Kasumi-1 (cell line): ENCODE data around the gene KIF24.
"Not testable (repeated sequence)": the region's sequence is repeated elsewhere in the genome, so short reads cannot be mapped to it uniquely, and the experiment has no call there.

Source experiments
- DNase-seq, 2 experiments: peaks; one replicate each; lab custom pipeline; 2025; lab: John Stamatoyannopoulos, UW

KIF24 gene

DNA sequence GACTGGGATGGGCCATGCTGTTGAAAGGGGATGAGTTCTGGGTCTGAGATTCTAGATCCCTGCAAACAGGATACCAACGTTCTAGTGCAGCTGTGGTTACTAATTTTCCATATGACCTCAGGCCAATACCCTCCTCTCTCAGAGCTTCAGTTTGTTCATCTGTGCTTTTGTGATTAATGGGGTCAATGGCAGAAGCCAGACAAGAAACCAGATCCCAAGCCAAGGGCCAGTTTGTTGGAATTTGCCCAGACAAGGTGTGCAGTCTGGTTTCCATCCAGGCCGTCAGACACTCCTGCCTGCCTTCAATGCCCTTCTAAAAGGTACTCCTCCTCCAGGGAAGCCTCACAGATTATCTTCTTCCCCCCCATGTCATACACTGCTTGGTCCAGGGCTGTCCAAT, 36.2 kb upstream of the KIF24 start:
- no peak for DNase-seq

DNA sequence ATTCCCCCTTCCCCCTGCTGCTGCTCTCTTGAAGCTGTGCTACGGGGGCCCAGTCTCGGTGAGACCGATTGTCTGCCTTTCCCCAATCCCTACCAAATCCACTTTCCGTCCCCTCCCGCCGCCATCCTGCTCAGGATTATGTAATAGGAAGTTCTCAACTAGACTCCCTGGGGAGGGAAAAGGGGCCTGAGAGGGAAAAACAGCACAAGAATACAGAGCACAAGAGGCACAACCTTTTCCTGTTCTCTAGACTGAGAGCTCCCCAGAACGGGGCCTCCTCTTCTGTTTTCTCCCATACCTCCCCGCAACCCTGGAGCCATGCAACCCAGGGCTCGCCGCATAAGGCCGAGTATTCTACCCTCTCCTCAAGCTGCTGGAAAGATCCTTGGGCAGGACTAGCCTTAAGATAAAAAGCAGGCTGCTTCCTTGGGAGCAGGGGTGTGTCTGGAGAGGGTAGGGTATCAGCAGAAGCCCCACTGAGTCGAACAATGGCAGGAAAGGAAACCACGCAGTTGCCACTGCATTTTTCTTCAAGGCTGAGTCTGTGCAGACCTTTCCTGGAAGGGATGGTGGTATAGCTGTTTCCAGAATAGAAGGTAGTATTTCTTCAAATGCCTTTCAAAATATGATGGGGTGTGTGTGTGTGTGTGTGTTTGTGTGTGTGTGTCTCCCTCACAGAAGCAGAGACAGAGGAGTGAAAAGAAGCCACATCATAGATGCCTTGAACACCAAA, 34.7 kb upstream of the KIF24 start:
- DNase-seq, result peak; percentile 43 to 44

DNA sequence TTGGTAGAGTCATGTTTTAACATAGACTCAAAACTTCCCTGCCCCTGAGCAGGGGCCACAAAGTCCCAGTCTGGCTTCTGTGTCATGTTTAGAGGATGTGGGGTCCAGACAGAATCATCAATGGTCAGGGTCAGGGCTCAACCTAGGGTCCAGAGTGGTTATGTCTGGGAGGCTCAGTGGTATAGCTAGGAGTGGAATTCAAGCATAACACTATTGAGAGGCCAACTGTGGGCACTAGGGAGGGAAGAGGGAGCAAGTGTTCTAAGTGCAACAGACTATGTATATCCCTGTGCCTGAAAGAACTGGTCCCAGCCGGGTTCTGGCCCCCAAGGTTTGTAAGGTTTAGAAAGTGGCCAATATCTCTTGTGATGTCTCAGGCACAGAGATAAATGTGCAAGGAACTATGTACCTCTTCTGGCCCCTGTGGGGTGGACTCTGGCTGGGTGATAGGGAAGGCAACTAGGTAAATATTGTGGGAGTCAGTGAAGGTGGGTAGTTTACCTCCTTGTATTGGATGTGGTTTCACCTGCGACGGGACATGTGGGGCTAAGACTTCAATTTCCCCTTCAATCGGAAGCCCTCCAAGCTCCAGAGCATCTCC, 33.6 kb upstream of the KIF24 start:
- no peak for DNase-seq

- DNase-seq, result not testable (repeated sequence)
Measured at GRCh38 chr9:34352957-34353356, 23.9 kb upstream of the KIF24 start.

DNA sequence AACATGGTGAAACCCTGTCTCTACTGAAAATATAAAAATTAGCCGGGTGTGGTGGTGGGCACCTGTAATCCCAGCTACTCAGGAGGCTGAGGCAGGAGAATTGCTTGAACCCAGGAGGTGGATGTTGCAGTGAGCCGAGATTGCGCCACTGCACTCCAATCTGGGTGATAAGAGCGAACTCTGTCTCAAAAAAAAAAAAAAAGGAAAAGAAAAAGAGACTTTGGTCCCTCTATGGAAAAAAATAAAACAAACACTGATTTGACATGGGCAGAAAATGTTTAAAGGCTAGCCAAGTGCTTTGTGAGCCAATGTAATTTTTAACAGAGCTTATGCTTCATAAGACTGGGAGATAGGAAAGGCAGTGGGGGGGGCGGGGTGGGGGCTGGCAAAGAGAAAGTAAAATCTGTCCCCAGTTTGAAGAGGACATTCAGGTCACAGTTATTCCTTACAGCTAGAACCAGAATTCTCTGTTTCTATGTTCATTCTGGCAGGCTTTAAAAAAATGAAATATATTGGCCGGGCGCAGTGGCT, 23.1 kb upstream of the KIF24 start:
- not testable (repeated sequence) for DNase-seq

- DNase-seq, result no peak
Measured at GRCh38 chr9:34349324-34349723, 20.3 kb upstream of the KIF24 start.

GRCh38 chr9:34347800-34348158, 18.7 kb upstream of the KIF24 start:
- DNase-seq, result no peak

- no peak for DNase-seq
Measured at GRCh38 chr9:34346873-34347799, 18.1 kb upstream of the KIF24 start.

- DNase-seq, result no peak
Measured at GRCh38 chr9:34343605-34344004, 14.5 kb upstream of the KIF24 start.

GRCh38 chr9:34343090-34343489, 14.0 kb upstream of the KIF24 start:
- DNase-seq, result no peak

DNA sequence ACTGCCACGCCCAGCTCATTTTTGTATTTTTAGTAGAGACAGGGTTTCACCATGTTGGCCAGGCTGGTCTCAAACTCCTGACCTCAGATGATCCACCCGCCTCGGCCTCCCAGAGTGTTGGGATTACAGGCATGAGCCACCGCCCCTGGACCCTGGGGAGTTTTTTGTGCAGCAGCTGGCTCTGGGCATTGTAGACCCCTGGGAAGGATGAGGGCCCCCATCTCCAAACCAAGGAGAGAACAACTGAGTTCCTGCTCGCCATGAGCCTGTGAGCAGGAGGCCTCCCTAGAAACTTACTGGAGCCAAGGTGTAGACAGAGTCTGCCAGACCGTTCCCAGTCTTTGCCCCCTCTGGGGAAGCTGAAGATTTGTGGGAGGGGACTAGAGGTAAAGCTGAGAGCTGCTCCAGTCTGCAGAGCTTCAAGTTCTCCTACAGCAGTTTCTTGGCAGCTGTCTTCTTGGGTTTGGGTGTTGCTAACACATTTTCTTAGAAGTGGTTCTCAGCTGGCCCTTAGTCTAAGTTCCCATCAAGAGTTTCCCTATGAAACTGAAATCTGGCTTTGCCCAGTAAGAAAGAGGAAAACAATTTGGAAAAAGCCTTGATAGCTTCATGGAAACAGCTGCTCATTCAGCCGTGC, 12.7 kb upstream of the KIF24 start:
- DNase-seq, result no peak

DNA sequence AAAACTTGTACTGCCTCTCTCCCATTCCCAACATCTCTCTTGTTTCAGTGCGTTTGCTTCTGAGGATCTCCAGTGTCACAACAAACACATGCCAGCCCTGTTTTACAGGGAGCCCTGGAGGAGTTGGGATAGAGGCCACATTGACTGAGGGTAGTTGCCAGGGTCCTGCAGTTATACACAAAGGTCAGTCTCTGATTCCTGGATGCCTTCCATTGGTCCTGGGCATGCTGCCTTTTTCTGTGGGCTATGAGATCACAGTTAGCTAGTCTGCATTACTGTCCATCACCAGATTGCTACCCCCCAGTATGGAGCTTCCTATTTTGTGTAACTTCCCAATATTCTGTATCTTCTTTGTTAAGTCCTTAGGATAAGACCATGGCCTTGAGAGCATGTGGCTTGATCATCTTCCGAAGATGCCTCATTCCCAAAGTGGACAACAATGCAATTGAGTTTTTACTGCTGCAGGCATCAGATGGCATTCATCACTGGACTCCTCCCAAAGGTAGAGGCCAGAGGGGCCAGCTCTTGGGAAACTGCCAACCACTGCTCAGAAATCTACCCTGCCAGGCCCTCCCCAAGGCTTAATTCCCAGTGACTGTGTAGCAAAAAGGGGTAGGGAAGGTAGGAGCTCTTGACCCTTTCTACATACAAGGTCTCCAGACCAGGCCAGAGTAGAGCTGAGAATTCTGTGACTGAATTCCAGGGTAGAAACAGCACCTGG, 9.8 kb upstream of the KIF24 start:
- no peak for DNase-seq

- DNase-seq, result not testable (repeated sequence)
Measured at GRCh38 chr9:34338079-34338478, 9.0 kb upstream of the KIF24 start.

DNA sequence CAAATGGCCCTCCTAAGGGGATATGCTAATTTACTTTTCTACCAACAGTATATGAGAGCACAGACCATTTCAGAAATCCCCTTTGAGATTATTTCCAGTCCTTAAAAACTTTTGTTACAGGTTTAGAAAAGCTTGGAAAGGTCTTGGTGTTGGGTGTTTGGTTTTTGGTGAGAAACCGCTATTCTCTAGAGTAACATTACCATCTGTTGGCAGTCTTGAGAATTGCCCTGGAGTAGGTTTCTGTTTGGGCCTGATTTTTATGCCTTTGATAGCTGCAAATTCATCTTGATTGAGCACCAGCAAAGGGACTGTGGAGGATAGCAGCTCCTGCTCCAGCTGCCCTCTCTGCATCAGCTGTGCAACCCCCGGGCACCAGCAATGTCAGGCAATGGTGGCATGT, 8.3 kb upstream of the KIF24 start:
- no peak for DNase-seq

- DNase-seq, result no peak
Measured at GRCh38 chr9:34335376-34335775, 6.3 kb upstream of the KIF24 start.

GRCh38 chr9:34334916-34335315, 5.8 kb upstream of the KIF24 start:
- DNase-seq, result no peak

DNA sequence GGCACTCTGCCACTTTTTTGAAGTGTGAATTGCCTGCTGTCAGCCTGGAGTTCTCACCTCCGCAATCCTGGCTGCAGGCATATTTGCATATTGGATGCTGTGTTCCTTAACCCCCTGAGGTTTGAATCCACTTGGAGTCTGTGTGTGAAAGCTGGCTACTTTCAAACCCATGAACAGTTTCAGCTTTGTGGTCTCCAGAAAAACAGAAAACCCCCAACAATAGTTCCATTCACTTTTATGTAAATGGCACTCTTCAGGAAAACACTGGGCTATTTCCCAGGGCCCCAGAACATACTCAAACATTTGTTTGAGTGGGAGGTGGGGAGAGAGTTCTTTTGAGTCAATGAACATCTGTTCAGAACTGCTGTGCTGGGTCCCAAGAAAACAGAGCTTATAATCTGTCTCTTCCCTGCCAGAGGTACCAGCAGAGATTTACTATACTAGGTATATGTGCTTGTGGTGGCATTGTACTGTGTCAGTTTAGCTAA, 5.3 kb upstream of the KIF24 start:
- DNase-seq, result no peak

DNA sequence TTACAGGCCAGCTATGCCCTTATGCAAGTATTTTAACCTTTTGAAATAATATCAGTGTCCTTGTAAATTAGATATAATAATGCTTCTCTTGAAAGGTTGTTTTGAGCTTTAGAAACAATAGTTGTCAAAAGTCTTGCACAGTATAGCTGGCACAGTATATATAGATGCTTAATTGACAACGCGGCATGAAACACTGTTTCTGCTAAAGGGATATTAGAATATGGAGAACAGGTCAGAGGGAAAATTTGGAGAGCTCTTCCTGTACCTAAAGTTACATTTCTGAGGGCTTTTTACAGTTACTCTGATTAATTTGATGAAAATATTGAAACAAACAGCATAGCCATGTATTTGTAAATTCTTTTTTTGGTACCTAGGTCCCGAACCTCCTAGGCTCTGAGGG, 4.8 kb upstream of the KIF24 start:
- DNase-seq, result no peak

GRCh38 chr9:34332076-34332964, 3.3 kb upstream of the KIF24 start:
- peak; percentile 76 for DNase-seq

DNA sequence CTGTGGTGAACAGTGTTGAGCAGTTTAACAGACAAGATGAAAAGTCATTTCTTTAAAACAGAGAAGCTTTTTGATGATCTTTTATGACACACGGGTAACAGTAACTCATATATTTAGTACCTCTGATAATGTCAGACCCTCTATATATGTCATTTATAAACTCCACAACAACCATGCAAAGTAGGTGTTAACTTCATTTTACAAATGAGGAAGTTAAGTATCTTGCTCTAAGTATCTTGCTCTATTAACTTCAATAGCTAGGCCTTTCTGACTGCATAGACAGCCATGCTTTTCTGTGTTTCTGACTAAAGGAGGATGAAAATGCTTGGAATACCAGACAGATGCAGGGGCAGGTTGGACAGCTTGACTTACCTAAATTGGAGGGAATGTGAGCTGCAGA, 2.1 kb upstream of the KIF24 start:
- peak; percentile 47 to 48 for DNase-seq
